Panc1 (cell line): Measurements from ENCODE around the gene TEKT2. TPM values are rescaled to one million over a fixed set of nuclear protein-coding genes. Genes with fewer than 3 reads are reported as not detected.

Source experiments
- ATAC-seq: fragments of 200-7000 bp; cut with Tn5 transposase; 2 replicates; pipeline ENCODE4 v1.9.1; 2020; ENCODE audit warnings: mild to moderate bottlenecking, moderate library complexity
- BruUV-seq: library from RNA; stranded (reverse); fragments of 400-500 nt; replicated peaks from 2 replicates; lab custom pipeline; 2021; lab: Mats Ljungman, UMichigan
- CTCF ChIA-PET: fragments of 300-600 bp; sonication (Branson Sonifier 250); formaldehyde crosslinking; loops from one replicate; lab custom pipeline; 2022; ENCODE audit warnings: antibody characterized with exemption; lab: Charles Lee
- POLR2A ChIA-PET: fragments of 300-600 bp; sonication (Branson Sonifier 250); formaldehyde crosslinking; loops from one replicate; lab custom pipeline; 2022; ENCODE audit warnings: antibody characterized with exemption; lab: Charles Lee
- DNase-seq: peaks from one replicate; pipeline ENCODE4 v3.0.0-alpha.2; 2010; ENCODE audit warnings: low read depth, low spot score
- H3K27ac ChIP-seq: 2 replicates; pipeline ENCODE4 v1.5.1; 2011; ENCODE audit warnings: mild to moderate bottlenecking, low read length, inconsistent platforms
- H3K27me3 ChIP-seq: fragments of 200-500 bp; sonication (Bioruptor generic); 2 replicates; pipeline ENCODE4 v1.6.0; 2014; ENCODE audit warnings: low read length, inconsistent platforms; ENCODE audit not compliant: control insufficient read depth, insufficient read depth
- H3K36me3 ChIP-seq: fragments of 200-500 bp; sonication (Bioruptor generic); 2 replicates; pipeline ENCODE4 v1.5.1; 2014; ENCODE audit warnings: inconsistent platforms, mild to moderate bottlenecking, low read length, moderate library complexity; ENCODE audit not compliant: control insufficient read depth, insufficient read depth
- H3K4me1 ChIP-seq: 2 replicates; pipeline ENCODE4 v1.5.1; 2011; ENCODE audit warnings: inconsistent platforms, mild to moderate bottlenecking, low read length, moderate library complexity; ENCODE audit not compliant: control insufficient read depth, insufficient read depth
- H3K4me3 ChIP-seq, 2 experiments: 2 replicates each; pipeline ENCODE4 v1.5.1; 2011 to 2012; ENCODE audit warnings: low read depth in 2 of 2, low read length in 2 of 2, mild to moderate bottlenecking in 2 of 2, inconsistent platforms in 1 of 2, moderate library complexity in 1 of 2
- H3K9me3 ChIP-seq: fragments of 200-500 bp; sonication (Bioruptor generic); 2 replicates; pipeline ENCODE4 v1.5.1; 2014; ENCODE audit warnings: low read depth, mild to moderate bottlenecking, inconsistent platforms, low read length, moderate library complexity; ENCODE audit not compliant: control insufficient read depth, insufficient read depth
- POLR2AphosphoS5 ChIP-seq: IDR thresholded peaks from 2 replicates; pipeline ENCODE4 v1.6.1; 2012; ENCODE audit warnings: mild to moderate bottlenecking, low read depth, low read length, moderate library complexity
- SIN3A ChIP-seq: IDR thresholded peaks from 2 replicates; pipeline ENCODE4 v1.6.1; 2012; ENCODE audit warnings: low read depth, mild to moderate bottlenecking, low read length, moderate library complexity, borderline replicate concordance; ENCODE audit not compliant: insufficient read depth
- TCF7L2 ChIP-seq: IDR thresholded peaks from 2 replicates; pipeline ENCODE4 v1.6.1; 2011; ENCODE audit warnings: mild to moderate bottlenecking, low read depth, low read length, inconsistent platforms
- in situ Hi-C: cut with HindIII; loops from 2 replicates; pipeline ENCODE4 v1.10.0; 2016; ENCODE audit warnings: low sequenced_read_pairs, low pct_unique_long_range_greater_than_20kb
- intact Hi-C: fragments of 100-400 bp; cut with micrococcal nuclease; formaldehyde crosslinking; loops from one replicate; pipeline ENCODE4 v1.10.0; 2022; ENCODE audit not compliant: unreplicated experiment
- total RNA-seq: library from RNA; stranded (reverse); gene quantifications from one replicate; pipeline ENCODE4 v1.2.1, GENCODE V29; 2021; ENCODE audit not compliant: unreplicated experiment
- TF ChIP-seq, protein P1 (sequence below): fragments of 450-650 bp; IDR thresholded peaks from 2 replicates; pipeline ENCODE4 v1.5.1; 2017; ENCODE audit warnings: mild to moderate bottlenecking
- TF ChIP-seq, protein P2 (sequence below), 2 experiments: IDR thresholded peaks; 2 replicates each; pipeline ENCODE4 v1.6.1; 2011 to 2012; ENCODE audit warnings: low read depth in 2 of 2, control low read depth in 1 of 2, low read length in 1 of 2, mild to moderate bottlenecking in 1 of 2, moderate library complexity in 1 of 2; ENCODE audit not compliant: insufficient read depth in 1 of 2

Gene TEKT2
- total RNA-seq, 1 experiment from 2014 or later, result 0.23 TPM

DNA sequence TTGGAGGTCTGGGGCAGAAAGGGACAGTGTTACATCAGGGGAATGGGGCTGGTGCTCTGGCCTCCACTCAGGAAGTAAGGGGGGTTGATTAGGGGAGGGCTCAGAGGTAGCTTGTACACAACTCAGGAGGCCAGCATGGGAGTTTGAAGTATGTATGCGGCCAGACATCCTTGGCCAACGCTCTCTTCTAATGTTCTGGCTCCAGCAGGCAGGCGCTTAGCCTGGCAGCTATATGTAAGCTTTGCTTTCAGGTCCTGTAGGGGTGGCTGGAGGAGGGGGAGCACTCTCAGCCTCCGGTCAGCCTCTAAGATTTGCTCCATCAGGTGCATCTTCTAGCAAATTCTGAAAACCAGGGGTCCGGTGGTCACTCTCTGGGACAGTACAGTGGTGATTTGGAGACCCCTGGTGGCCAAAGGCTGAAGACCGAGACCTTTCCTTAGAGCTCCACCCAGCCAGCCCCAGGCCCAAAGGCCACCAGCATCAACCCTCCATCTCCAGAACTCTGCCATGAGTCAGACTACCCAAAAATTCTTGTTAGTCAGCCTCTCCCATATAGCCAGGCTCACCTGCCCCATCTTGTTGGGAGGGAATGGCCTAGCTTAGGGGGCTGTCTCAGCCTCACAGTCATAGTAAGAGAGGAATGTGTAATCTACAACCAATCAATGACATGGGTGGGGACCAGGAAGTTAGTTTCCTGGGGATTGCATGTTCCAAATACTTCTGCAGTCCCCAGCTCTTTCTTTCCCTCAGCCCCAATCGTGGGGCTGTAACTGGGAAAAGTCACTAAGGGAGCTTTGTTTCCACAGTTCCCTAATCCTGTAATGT, 50.8 kb downstream of the TEKT2 start:
- DNase-seq, result no peak
- TF ChIP-seq, protein P1, sequence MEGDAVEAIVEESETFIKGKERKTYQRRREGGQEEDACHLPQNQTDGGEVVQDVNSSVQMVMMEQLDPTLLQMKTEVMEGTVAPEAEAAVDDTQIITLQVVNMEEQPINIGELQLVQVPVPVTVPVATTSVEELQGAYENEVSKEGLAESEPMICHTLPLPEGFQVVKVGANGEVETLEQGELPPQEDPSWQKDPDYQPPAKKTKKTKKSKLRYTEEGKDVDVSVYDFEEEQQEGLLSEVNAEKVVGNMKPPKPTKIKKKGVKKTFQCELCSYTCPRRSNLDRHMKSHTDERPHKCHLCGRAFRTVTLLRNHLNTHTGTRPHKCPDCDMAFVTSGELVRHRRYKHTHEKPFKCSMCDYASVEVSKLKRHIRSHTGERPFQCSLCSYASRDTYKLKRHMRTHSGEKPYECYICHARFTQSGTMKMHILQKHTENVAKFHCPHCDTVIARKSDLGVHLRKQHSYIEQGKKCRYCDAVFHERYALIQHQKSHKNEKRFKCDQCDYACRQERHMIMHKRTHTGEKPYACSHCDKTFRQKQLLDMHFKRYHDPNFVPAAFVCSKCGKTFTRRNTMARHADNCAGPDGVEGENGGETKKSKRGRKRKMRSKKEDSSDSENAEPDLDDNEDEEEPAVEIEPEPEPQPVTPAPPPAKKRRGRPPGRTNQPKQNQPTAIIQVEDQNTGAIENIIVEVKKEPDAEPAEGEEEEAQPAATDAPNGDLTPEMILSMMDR, result peak; percentile 87
- TF ChIP-seq TCF7L2, result no peak
- BruUV-seq, result no TSS peak

DNA sequence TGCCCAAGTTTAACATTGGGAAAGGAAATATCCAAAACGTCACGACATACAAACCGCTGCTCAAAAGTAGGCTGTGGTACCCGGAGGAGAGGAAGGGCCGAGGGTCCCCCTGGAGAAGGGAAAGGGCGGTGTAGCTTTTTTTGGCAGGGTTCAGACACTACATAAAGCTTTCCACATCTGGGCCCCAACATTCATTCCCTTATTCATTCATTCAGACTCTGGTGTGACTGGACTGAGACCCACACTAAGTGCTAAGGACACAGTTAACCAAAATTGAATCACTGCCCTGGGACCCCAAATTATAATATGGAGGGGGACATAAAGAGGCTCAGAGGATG, 51.4 kb downstream of the TEKT2 start:
- no peak overlapping the region for H3K27ac ChIP-seq
- in situ Hi-C loops (no loop called here), intact Hi-C loops (no loop called here)
- H3K27me3 ChIP-seq, result no peaks in the 10 kb centered on the region
- DNase-seq, result no peak
- POLR2A ChIA-PET, result interaction anchor here (0.5 to 0.7 kb wide), 2 partner anchors 14 to 246 kb away, joined by 3 read pairs; partner anchors contain the start of gene TRAPPC3
- H3K36me3 ChIP-seq, result peaks cover 19% of the 10 kb centered on the region
- H3K4me1 ChIP-seq, result peaks cover 3% of the 10 kb centered on the region; the same call in 1 of the 2 replicates
- TF ChIP-seq SIN3A, result no peak
- TF ChIP-seq TCF7L2, result no peak
- TF ChIP-seq, protein P2, sequence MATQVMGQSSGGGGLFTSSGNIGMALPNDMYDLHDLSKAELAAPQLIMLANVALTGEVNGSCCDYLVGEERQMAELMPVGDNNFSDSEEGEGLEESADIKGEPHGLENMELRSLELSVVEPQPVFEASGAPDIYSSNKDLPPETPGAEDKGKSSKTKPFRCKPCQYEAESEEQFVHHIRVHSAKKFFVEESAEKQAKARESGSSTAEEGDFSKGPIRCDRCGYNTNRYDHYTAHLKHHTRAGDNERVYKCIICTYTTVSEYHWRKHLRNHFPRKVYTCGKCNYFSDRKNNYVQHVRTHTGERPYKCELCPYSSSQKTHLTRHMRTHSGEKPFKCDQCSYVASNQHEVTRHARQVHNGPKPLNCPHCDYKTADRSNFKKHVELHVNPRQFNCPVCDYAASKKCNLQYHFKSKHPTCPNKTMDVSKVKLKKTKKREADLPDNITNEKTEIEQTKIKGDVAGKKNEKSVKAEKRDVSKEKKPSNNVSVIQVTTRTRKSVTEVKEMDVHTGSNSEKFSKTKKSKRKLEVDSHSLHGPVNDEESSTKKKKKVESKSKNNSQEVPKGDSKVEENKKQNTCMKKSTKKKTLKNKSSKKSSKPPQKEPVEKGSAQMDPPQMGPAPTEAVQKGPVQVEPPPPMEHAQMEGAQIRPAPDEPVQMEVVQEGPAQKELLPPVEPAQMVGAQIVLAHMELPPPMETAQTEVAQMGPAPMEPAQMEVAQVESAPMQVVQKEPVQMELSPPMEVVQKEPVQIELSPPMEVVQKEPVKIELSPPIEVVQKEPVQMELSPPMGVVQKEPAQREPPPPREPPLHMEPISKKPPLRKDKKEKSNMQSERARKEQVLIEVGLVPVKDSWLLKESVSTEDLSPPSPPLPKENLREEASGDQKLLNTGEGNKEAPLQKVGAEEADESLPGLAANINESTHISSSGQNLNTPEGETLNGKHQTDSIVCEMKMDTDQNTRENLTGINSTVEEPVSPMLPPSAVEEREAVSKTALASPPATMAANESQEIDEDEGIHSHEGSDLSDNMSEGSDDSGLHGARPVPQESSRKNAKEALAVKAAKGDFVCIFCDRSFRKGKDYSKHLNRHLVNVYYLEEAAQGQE (IDR thresholded peaks at IDR 0.05; ENCODE audit: insufficient read depth in 1 of 2, low read depth in 2 of 2, low read length in 1 of 2), result no peak
- TF ChIP-seq, protein P1, result no peak
- TF ChIP-seq POLR2AphosphoS5, result no peak
- ATAC-seq, result no peak
- H3K9me3 ChIP-seq, result no peaks in the 10 kb centered on the region
- BruUV-seq, result no TSS peak
- CTCF ChIA-PET, result interaction anchor here (0.6 to 1.5 kb wide), 10 partner anchors 11 to 140 kb away, joined by 3 to 12 read pairs (median 4); partner anchors contain the start of gene TRAPPC3
- no peak overlapping the region for H3K4me3 ChIP-seq

More for the DNA sequence above, 50.8 kb downstream of the TEKT2 start:
- ATAC-seq, result peak; percentile 80
- H3K27ac ChIP-seq, result no peak overlapping the region
- H3K36me3 ChIP-seq, result peaks cover 19% of the 10 kb centered on the region
- no peaks in the 10 kb centered on the region for H3K9me3 ChIP-seq
- in situ Hi-C loops, result no loop called here
- H3K4me3 ChIP-seq, result no peak overlapping the region
- intact Hi-C loops, result loop anchor here (1.0 kb wide), 1 partner anchor 34 kb away; no protein-coding TSS in a partner anchor
- H3K4me1 ChIP-seq, result peaks cover 3% of the 10 kb centered on the region; the same call in 1 of the 2 replicates
- ChIA-PET CTCF (interaction anchor here (0.6 to 1.5 kb wide), 10 partner anchors 11 to 139 kb away, joined by 3 to 12 read pairs (median 4); partner anchors contain the start of gene TRAPPC3), POLR2A (interaction anchor here (0.5 to 0.7 kb wide), 2 partner anchors 14 to 246 kb away, joined by 3 read pairs; partner anchors contain the start of gene TRAPPC3)
- H3K27me3 ChIP-seq, result no peaks in the 10 kb centered on the region
